Measurements from ENCODE around the gene SLC12A7.
"Not testable (repeated sequence)": the region's sequence is repeated elsewhere in the genome, so short reads cannot be mapped to it uniquely, and the experiment has no call there.

The SLC12A7 gene

DNA sequence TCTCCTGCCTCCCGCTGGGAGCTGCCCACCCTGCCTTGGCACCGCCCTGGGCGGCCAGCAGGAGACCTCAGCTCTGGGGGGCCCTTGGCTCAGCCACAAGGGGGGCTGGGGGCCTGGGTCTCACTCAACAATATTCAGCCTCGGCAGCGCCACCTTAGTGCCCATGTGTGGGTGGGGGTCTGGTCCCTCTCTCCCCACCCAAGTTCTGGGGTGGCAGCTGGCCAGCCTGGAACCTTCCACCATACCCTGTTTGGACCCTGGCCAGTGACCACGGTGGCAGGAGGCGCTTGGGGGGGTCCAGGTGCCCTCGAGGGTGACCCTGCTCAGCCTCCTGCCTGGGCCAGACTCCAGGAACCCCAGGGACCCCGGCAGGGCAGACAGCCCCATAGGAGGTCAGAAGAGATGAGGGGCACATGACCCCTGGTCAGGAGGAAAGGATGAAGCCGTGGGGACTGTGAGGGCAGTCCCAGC is 81.0 kb downstream of the SLC12A7 start:
- FAIRE-seq, result no peak
- DNase-seq (ENCODE audit: insufficient read length), result no peak
- TF ChIP-seq POLR2AphosphoS5 (IDR thresholded peaks at IDR 0.05; ENCODE audit: low read depth, low read length), result no peak
- TF ChIP-seq TAF1 (IDR thresholded peaks at IDR 0.05; ENCODE audit: borderline replicate concordance, low read depth, low read length), result no peak
- TF ChIP-seq POLR2A (IDR thresholded peaks at IDR 0.05; ENCODE audit: low read depth, low read length), result no peak

DNA sequence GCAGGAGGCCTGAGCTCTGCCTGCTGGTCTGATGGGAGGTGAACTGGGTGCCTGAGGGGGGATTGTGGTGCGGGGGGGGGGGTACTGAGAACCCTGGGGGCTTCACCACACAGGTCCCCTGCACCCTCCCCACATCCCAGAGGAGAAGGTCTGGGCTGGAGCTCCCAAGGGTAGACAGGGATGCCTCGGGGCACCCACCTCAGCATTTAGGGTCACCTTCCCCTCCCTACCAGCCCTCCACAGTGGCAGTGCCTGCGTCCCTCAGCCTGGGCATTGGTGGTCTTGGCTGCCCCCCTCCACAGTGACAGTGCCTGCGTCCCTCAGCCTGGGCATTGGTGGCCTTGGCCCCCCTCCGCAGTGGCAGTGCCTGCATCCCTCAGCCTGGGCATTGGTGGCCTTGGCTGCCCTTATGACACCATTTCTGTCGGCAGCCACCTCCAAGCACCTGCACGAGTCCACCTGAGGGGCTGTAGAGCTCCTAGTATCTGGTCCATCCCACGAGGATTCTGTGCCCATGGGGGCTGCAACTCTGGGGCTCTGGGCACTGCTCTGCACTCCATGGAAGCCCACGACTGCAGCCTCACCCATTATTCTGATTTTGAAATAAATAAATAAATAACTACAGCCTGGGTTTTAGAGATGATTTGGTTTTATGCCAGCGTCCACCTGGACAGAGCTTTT is 81.8 kb downstream of the SLC12A7 start:
- FAIRE-seq (no peak), DNase-seq (ENCODE audit: insufficient read length) (no peak)
- TF ChIP-seq POLR2A (IDR thresholded peaks at IDR 0.05; ENCODE audit: low read depth, low read length) (no peak), POLR2AphosphoS5 (IDR thresholded peaks at IDR 0.05; ENCODE audit: low read depth, low read length) (no peak), TAF1 (IDR thresholded peaks at IDR 0.05; ENCODE audit: borderline replicate concordance, low read depth, low read length) (no peak)

DNA sequence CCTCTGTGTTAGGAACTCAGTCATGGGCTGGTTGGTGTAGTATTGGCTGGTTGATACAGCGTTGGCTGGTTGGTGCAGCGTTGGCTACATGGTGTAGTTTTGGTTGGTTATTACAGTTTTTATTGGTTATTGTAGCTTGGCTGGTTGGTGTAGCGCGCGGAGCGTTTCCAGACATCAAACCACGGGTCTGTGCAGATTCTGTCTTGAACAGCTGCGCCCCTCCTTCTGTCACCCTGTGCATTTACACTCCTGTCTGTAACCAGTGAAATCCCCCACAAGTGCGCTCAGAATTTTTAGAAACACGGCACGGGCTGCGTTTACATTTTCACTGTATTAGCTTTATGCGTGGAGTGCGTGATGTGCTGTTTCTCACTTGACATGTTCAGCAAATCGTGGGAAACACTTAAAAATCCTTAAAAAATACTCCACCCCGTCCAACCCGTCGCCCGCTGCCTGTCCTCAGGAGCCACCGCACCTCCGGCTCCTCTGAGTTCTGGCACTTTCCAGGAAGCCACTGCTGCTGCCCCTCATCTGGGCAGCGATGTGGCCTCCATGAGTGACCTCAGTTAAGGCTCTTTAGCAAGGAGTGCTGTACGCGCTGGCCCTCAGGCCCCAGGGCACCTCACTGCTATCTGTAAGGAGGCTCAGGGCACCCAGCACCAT is 82.5 kb downstream of the SLC12A7 start:
- no peak for TF ChIP-seq POLR2AphosphoS5 (IDR thresholded peaks at IDR 0.05; ENCODE audit: low read depth, low read length)
- no peak for DNase-seq (ENCODE audit: insufficient read length)
- no peak for FAIRE-seq

DNA sequence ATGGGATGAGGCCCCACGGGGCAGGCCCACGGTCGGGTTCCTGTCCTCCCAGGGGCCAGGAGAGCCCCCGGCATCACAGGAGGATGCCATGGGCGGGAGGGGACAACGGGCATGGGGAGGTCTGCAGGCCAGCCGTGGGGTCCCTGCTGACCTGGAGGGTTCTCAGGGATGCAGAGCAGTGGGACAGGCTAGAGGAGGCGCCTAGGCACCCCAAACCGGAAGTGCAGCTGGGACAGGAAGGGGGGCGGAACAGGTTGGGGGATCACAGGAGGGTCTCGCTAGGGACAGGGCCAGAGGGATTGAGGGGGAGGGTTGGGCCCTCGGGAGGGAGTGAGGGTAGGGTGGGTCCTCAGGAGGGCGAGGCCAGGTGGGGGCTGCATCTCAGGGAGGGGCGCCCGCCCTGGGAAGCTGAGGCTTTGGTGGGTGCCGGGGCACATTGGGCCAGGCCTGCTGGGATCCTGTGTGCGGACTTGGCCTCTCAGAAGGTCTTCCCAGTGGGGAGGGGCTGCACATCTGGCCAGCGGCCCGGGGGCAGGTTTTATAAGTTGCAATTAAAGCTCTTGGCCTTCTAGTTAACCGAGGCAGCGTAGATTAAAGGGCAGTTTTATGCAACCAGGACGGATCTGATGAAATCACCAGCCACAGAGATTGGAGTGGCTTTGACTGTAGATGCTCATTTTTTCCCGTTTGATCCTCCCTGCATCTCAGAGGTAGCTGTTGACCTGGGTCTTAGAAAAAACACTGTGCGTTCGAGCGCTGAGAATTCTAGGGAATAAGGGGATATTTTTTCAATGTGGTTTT is 83.2 kb downstream of the SLC12A7 start:
- FAIRE-seq (no peak), DNase-seq (ENCODE audit: insufficient read length) (no peak)
- TF ChIP-seq POLR2AphosphoS5 (IDR thresholded peaks at IDR 0.05; ENCODE audit: low read depth, low read length), result no peak
- no peak for TF ChIP-seq POLR2A (IDR thresholded peaks at IDR 0.05; ENCODE audit: low read depth, low read length)
- no peak for TF ChIP-seq TAF1 (IDR thresholded peaks at IDR 0.05; ENCODE audit: borderline replicate concordance, low read depth, low read length)

DNA sequence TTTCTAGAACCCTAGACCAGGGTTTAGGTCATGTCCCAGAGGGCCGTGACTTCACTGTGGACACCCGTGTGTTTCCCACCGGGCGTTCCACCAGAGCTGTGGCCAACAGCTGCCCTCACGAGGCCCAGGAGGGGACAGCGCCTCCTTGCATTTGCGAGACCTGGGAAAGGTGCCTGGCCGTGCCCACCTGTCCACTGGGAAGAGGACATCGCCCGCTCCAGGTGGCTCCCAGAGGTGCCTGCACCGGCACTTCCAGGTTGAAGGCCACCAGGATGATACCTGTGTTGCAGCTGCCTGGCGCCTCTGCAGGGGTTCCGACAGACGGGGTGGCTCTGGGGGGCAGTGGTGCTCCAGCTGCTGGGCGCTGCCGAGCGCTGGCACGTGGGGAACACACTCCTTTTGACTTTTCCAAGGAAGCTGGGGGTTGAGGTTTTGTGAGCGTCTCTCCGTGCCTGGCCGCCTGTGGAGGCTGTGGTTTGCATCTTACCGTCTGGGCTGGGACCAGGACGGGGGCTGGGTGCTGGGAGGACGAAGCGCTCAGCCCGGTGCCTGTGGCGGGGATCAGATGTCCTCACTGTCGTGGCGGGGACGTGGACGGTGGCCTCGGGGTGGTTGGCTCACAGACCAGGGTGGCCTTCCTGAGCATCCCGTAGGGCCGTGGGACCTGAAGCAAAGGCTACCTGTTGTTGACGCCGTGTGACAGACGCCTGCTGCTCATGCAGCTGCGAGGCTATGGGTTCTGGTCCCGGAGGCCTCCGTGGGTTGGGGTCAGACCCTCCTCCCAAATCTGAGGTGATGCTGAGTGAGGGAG is 84.0 kb downstream of the SLC12A7 start:
- DNase-seq (ENCODE audit: insufficient read length) (no peak), FAIRE-seq (no peak)
- no peak for TF ChIP-seq POLR2A (IDR thresholded peaks at IDR 0.05; ENCODE audit: low read depth, low read length)
- no peak for TF ChIP-seq TAF1 (IDR thresholded peaks at IDR 0.05; ENCODE audit: borderline replicate concordance, low read depth, low read length)

DNA sequence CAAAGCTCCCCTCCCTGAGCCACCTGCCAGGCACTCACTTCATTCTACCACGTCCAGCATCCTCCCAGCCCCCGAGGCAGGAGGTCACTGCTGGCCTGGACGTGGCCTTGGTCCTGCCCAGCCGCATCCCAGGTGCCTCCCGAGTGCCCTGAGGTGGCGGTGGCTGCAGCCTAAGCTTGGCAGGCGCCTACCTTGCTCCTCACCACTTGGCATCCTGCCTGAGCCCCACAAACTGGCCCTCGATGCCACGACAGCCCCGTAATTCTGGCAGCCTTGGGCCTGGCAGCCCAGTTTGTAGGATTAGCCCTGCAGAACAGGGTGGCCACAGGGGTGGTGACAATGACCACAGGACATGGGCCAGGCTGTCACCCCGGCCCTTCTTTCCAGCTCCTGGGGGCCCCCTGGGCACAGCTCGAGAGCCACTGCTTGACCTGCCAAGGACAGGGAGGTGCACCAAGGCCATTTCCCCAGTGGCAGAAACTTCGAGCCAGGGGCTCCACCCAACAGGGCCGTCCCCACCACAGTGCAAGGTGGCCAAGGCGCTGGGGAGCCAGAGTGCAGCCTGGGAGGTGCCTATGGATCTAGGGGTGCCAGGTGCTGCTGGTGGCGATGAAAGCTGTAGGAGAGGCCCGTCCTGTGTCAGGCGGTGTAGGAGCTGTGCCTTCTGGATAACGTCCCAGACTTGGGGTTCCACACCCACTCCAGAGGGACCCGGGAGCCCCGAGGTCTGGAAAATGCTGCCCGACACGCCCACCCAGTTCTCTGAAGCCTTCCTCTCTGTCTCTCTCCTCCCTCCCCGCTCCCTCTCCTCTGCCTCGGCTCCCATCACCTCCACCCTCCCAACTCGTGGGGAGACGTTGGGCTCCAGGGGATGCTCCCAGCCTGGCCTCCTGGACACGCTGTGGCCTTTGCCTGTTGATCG is 84.9 kb downstream of the SLC12A7 start:
- no peak for TF ChIP-seq POLR2AphosphoS5 (IDR thresholded peaks at IDR 0.05; ENCODE audit: low read depth, low read length)
- TF ChIP-seq POLR2A (IDR thresholded peaks at IDR 0.05; ENCODE audit: low read depth, low read length), result no peak
- TF ChIP-seq TAF1 (IDR thresholded peaks at IDR 0.05; ENCODE audit: borderline replicate concordance, low read depth, low read length), result no peak
- no peak for FAIRE-seq

DNA sequence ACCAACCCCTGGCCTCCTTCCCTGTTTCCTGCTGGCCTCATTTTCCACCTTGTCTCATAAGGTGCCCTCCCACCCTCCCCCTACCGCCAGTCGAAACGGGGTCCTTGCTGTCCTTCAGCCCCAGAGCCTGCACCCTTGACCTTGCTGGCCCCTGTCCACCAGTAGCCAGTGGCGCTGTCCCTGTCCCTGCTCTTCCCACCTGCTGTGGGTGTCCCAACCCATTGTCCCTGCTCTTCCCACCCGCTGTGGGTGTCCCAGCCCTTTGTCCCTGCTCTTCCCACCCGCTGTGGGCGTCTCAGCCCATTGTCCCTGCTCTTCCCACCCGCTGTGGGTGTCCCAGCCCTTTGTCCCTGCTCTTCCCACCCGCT is 89.9 kb downstream of the SLC12A7 start:
- not testable (repeated sequence) for FAIRE-seq; DNase-seq (ENCODE audit: insufficient read length)

More for the DNA sequence above, 84.9 kb downstream of the SLC12A7 start:
- no peak for DNase-seq (ENCODE audit: insufficient read length)

DNA sequence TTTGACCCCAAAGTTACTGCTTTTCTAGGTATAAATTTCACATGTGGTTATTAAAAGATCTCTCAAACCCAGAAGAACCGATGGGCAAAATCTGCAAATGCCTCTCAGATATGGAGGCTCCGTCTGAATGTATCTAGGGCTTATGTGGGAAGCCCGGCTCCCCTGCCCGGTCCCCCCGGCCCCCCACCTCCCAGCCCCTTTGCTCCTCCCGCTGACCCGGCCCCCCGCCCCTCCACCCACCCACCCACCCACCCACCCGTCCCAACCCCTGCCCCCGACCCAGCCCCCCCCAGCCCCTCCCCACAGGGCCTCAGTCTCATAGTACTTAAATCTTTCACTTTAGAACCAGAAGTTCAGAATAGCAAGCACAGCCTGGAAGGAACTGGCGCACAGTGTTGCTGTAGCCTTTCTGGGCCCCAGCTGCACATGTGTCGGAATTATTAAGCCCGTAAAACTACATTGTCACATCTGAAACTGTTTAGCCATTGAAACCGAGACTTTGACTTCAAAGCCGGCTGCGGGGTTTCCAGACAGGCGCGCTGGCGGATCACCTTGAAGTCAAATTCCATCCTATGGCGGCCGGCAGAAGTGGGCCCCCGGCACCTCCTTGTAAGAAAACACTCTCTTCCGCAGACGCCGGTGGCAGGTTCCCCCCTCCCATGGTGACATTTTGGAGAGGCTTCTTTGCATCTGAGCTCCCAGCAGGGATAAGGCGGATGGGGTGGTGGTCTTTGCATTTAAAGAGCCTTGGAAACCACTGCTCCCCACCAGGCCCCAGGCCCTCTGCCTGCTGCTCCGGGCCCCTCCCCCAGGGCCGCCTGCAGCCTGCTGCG is 90.5 kb downstream of the SLC12A7 start:
- DNase-seq (ENCODE audit: insufficient read length) (no peak), FAIRE-seq (no peak)
- TF ChIP-seq POLR2A (IDR thresholded peaks at IDR 0.05; ENCODE audit: low read depth, low read length) (no peak), TAF1 (IDR thresholded peaks at IDR 0.05; ENCODE audit: borderline replicate concordance, low read depth, low read length) (no peak), POLR2AphosphoS5 (IDR thresholded peaks at IDR 0.05; ENCODE audit: low read depth, low read length) (no peak)

DNA sequence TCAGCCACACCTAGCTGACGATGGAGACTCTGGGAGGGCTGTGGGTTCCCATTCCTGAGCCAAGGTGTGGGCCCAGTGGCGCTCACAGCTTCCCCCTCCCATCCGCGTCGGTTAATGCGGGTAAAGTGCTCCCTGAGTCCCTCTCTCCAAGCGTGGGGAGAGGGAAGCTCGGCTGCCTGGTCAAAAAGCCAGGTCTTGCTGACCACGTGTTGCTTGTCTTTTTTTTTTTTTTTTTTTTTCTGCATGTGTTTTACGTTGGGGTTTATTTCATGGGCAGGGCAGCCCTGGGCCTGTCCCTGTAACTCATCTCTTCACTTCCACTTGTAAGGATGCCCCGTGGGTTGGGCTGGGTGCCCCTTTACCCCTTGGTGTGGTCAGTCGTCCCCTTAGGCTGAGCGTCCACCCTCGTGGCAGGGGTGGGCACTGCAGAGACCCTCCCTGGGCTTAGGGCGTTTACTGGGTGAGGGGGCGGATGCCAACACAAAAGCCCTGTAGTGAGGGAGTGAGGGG is 91.4 kb downstream of the SLC12A7 start:
- no peak for DNase-seq (ENCODE audit: insufficient read length)
- TF ChIP-seq POLR2AphosphoS5 (IDR thresholded peaks at IDR 0.05; ENCODE audit: low read depth, low read length), result no peak
- TF ChIP-seq POLR2A (IDR thresholded peaks at IDR 0.05; ENCODE audit: low read depth, low read length), result no peak
- no peak for TF ChIP-seq TAF1 (IDR thresholded peaks at IDR 0.05; ENCODE audit: borderline replicate concordance, low read depth, low read length)
- FAIRE-seq, result no peak
